ENCODE measurements around the gene NAV3. TPM values are rescaled to one million over a fixed set of nuclear protein-coding genes. Genes with fewer than 3 reads are reported as not detected.

The NAV3 gene
- total RNA-seq, 2 experiments from 2014 or later, result not detected

GRCh38 chr12:77850129-77850528, 19.4 kb downstream of the NAV3 start:
- no peak for ATAC-seq
- ChIA-PET POLR2A (no interaction called here), CTCF (no interaction called here)
- Mint-ChIP-seq H3K4me3 (no peak overlapping the region), H3K9me3 (peaks cover 4% of the 10 kb centered on the region), H3K27me3 (no peaks in the 10 kb centered on the region), H3K36me3 (ENCODE audit: low read depth) (no peaks in the 10 kb centered on the region), H3K4me1 (ENCODE audit: low read depth) (no peaks in the 10 kb centered on the region), H3K27ac (no peak overlapping the region)
- intact Hi-C loops (cut with micrococcal nuclease), result no loop called here
- no peak for TF ChIP-seq CTCF (IDR thresholded peaks at IDR 0.05)
- DNase-seq, result no peak

DNA sequence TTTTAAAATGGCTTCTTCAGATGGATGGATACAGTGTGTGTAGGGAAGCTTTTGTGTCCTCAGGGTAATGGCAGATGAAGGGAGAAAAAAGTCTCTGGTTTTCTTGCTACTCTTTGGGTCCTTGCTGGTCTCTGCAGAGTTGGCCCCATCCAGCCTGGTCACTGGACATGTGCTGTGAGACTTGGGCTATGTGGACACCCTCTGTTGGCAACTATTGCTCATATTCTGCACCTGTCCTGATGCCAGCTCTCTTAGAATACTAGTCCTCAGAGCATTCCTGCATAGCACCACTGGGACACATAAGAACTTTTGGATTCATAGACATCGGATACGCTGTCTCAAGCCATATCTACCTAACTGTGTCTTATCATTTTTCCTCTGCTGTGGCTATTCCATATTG, 20.0 kb downstream of the NAV3 start:
- Mint-ChIP-seq H3K27me3 (no peaks in the 10 kb centered on the region), H3K27ac (no peak overlapping the region), H3K4me3 (no peak overlapping the region), H3K9me3 (peaks cover 4% of the 10 kb centered on the region), H3K4me1 (ENCODE audit: low read depth) (no peaks in the 10 kb centered on the region), H3K36me3 (ENCODE audit: low read depth) (no peaks in the 10 kb centered on the region)
- intact Hi-C loops (cut with micrococcal nuclease), result no loop called here
- CTCF ChIA-PET, result no interaction called here
- POLR2A ChIA-PET, result no interaction called here
- ATAC-seq, result no peak
- DNase-seq, result no peak
- no peak for TF ChIP-seq CTCF (IDR thresholded peaks at IDR 0.05)

GRCh38 chr12:77855548-77855947, 24.9 kb downstream of the NAV3 start:
- ATAC-seq (no peak), DNase-seq (no peak)
- TF ChIP-seq CTCF (IDR thresholded peaks at IDR 0.05), result no peak
- intact Hi-C loops (cut with micrococcal nuclease), result no loop called here
- H3K9me3 Mint-ChIP-seq, result peaks cover 4% of the 10 kb centered on the region
- H3K36me3 Mint-ChIP-seq (ENCODE audit: low read depth), result no peaks in the 10 kb centered on the region
- ChIA-PET POLR2A (no interaction called here), CTCF (no interaction called here)
- no peaks in the 10 kb centered on the region for H3K4me1 Mint-ChIP-seq (ENCODE audit: low read depth)
- no peak overlapping the region for H3K27ac Mint-ChIP-seq
- no peak overlapping the region for H3K4me3 Mint-ChIP-seq
- no peaks in the 10 kb centered on the region for H3K27me3 Mint-ChIP-seq

- Mint-ChIP-seq H3K4me3 (no peak overlapping the region), H3K27ac (no peak overlapping the region), H3K9me3 (no peaks in the 10 kb centered on the region), H3K4me1 (ENCODE audit: low read depth) (no peaks in the 10 kb centered on the region), H3K27me3 (no peaks in the 10 kb centered on the region), H3K36me3 (ENCODE audit: low read depth) (no peaks in the 10 kb centered on the region)
- DNase-seq (no peak), ATAC-seq (no peak)
- intact Hi-C loops (cut with micrococcal nuclease), result no loop called here
- no peak for TF ChIP-seq CTCF (IDR thresholded peaks at IDR 0.05)
- CTCF ChIA-PET, result no interaction called here
- POLR2A ChIA-PET, result no interaction called here
Measured at GRCh38 chr12:77861317-77861716, 30.6 kb downstream of the NAV3 start.

- ATAC-seq, result no peak
- no peak for DNase-seq
- POLR2A ChIA-PET, result no interaction called here
- no peak for TF ChIP-seq CTCF (IDR thresholded peaks at IDR 0.05)
- intact Hi-C loops (cut with micrococcal nuclease), result no loop called here
- Mint-ChIP-seq H3K27ac (no peak overlapping the region), H3K9me3 (peaks cover 2% of the 10 kb centered on the region), H3K4me1 (ENCODE audit: low read depth) (no peaks in the 10 kb centered on the region), H3K27me3 (no peaks in the 10 kb centered on the region), H3K4me3 (no peak overlapping the region), H3K36me3 (ENCODE audit: low read depth) (no peaks in the 10 kb centered on the region)
- CTCF ChIA-PET, result no interaction called here
Measured at GRCh38 chr12:77865178-77865577, 34.5 kb downstream of the NAV3 start.

Data from activated CD8-positive, alpha-beta T cell treated with anti-CD3 and anti-CD28 coated beads for 36 hours (primary cell).